NOMO-1 (cell line): ENCODE measurements around the gene AP1G1.

Source experiments
- DNase-seq, 2 experiments: peaks; one replicate each; lab custom pipeline; 2025; ENCODE audit not compliant: unreplicated experiment in 2 of 2; lab: John Stamatoyannopoulos, UW

AP1G1 gene

DNA sequence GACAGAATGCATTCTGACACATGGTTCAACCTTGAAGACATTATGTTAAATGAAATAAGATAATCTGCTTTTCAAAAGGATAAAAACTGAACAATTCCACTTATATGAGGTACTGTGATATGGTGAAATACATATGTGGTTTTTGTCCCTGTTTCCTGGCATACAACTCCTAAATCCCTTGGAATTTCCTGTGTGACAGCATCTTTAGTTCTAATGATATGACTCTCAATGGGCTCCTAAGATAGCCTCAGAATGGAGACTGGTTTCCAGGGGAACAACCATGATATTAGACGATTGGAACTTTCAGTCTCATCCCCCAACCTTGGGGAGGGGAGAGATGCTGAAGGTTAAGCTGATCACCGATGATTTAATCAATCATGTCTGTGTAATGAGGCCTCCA lies 46.4 kb downstream of the AP1G1 start:
- DNase-seq = no peak

DNA sequence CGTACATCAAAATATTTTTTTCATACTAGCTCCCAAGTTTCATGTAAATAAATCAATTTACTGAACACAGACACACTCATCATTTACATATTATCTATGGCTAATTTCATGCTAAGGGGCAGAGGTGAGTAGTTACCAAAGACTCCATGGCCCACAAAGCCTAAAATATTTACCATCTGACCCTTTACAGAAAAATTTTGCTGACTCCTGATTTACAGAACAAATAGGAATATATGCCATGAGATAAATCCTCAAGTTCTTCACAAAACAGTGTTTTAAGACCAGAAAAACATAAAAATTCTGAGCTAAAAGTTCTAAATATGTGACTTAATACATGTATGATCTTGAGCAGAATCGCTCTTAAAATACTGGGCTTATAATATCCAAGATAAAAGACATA lies 47.5 kb downstream of the AP1G1 start:
- no peak for DNase-seq

DNA sequence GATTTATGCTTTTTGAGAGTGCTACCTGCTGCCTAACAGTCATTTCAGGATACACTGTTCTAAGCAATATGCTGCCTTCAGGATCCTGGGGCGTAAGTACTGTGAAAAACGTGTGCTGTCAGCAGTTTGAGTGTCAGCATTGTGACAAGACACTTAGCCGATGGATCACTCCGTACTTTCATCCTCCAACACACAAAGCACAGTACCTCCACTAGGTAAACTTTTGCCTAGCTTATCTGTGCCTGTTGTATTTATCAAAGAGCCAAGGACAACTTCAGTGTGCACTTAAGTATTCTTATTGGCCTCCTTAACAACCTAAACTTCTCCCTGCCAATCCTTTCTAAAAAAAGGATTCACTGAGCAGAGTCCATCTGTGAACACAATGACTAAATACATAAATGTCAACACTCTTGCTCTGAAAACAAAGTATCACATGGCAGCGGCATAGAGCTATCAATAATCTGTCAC lies 50.3 kb downstream of the AP1G1 start:
- DNase-seq = no peak

DNA sequence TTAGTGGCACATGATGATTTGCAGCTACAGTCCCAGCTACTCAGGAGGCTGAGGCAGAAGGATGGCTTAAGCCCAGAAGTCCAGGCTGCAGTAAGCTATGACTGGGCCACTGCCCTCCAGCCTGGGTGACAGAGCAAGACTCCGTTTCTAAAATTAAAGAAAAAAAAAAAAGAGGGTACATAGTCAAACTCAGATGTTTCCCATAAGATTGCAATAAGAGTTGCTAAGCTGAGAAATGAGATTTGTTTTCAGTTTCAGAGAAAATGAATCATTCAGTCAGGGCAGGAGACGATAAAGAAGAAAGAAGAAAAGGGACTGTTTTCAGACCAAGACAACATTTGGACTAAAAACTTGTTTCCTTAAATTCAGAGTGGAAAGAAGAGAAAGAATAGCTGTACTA lies 54.0 kb downstream of the AP1G1 start:
- DNase-seq = no peak

DNA sequence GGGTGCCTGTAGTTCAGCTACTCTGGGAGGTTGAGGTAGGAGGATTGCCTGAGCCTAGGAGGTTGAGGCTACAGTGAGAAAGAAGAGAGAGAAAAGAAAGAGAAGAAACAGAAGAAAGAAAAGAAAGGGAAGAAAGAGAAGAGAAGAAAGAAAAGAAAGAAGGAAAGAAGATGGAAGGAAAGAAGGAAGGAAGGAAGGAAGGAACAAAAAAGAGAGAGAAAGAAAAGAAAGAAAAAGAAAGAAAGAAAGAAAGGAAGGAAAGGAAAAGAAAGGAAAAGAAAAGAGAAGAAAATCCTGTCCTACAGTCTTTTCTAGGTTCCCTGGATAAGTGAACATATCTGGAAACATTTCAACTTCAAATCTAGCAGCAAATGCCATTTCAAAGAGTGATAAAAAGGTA lies 54.5 kb downstream of the AP1G1 start:
- DNase-seq = no peak

DNA sequence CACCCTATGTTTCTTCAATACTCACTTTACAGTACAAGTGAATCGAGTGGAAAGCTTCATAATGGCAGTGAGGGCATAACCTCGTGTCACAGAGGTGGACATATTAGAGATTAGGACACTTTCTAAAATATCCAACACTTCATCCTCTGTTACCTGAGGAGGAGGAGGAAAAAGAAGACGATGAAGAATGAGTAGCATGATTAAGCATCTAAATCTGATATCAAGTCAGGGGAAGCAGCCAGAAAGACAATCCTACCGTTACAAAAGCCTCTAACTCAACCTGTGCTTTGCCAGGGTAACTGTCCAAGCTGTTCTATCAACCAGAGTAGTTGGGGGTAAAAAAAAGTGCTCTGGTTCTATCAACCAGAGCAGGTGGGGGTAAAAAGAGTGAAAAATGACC lies 60.4 kb downstream of the AP1G1 start:
- no peak for DNase-seq

DNA sequence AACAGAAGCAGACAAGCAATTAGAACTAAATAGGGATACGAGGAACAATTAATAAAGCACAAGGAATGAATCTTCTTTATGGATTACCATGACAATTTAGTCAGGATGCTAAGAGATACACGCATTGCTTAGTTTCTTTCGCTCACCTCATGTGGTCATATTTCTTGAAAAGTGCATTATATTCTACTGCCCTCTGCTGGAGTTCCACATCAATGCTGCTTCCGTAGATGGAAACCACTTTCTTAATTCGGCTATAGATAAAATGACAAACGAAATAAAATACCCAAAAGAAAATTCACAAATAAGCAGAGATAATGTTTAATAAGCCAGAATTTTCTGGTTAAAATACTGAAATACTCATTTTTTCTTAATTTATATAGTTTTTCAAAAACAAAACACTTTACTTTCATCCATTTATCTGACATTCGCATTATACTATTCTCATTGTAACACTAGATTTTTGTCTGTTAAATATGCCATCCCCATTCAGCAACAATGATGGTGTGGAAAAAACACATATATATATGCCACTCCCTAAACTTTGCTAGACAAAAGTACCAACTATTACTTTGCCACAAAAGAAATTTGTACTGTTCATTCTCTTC lies 62.1 kb downstream of the AP1G1 start:
- no peak for DNase-seq

DNA sequence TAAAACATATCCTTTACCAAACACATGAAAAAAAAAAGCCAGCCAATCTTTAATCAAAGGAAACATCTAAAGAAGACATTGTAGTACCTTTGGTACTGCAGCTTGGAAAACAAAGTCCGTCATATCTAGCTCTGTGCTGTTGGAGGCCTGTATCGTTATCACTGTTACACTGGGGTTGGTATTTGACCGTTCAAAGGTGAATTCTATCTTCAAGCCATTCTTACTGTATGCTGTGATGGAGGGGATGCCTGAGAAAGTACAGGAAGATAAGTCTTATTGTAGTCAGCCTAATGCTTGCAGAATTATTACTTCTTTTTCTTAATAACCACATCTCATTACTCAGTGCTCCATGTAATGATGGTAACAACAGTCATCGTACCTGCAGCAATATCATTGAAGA lies 69.8 kb downstream of the AP1G1 start:
- DNase-seq = no peak

DNA sequence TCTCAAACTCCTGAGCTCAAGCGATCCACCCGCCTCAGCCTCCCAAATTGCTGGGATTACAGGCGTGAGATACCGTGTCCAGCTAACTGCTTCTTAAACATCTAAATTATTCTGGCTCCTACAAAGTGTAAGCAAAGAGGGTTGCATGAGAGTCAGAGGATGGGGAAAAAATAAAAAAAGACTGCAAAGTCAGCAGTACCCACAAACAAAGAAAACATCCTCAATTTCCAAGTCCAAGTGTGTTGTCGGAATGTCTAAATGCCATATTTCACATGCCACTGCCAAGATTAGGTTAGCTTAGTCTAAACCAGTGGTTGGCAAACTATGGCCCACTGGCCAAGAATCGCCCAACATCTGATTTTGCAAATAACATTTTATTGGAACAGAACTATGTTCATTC lies 71.1 kb downstream of the AP1G1 start:
- no peak for DNase-seq

DNA sequence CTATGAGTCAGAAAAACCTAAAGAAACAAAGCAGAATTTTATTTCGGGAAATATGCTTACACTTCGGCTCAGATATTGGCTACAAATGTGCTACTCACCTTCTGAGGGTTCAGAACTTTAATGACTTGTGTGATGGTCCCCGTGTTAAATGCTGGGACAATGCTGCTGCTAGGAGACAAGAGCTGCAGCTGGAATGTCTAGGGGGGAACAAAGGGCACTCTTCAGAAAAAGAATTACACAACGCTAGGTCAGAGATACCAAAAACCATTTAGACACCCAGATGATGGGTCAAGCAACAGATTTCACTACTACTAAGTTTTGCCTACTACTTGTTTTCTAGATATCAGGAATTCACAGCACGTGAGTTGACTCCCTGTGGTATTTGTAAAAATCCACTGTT lies 74.1 kb downstream of the AP1G1 start:
- no peak for DNase-seq

DNA sequence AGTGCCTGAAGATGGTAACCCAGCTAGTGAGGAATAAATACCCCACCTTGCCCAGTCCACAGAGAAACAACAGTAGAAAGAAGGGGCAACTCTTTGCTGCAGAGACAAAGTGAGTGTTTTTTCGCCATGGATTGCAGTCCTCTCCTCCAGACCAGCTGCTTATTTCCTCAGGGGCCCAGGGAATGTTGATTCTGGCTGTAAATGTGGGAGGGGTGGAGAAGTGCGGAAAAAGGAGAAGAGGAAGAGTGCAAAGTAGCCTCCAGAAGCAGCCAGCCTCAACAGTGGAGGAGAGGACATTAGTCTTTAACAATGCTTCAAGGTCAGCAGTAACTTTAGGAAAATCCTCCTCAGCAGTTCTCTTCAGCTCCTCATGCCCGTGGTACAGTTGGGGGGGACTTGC lies 76.0 kb downstream of the AP1G1 start:
- no peak for DNase-seq

DNA sequence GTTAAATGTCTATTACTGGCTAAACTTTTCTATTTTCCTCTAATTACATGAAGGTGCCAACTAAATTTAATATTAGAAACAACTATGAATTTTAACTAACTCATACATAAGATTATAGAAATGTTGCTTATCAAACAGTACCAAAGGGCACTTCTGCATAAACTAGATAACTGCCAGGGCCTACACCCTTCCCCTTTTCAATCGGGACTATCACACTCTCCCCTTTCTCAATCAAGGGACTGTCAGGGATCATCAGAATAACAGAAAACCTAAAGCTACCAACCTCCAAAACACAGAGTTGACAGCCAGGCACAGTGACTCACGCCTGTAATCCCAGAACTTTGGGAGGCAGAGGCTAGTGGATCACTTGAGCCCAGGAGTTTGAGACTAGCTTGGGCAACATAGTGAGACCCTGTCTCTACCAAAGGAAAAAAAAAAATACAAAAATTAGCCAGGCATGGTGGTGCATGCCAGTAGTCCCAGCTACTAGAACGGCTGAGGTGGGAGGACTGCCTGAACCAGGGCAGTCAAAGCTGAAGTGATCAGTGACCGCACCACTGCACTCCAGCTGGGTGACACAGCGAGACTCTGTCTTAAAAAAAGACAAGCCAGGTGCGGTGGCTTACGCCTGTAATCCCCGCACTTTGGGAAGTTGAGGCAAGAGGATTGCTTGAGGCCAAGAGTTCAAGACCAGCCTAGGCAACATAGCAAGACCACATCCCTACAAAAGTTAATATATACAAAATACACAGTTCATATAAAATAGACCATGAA lies 80.9 kb downstream of the AP1G1 start:
- peak; percentile 13 to 49 for DNase-seq

DNA sequence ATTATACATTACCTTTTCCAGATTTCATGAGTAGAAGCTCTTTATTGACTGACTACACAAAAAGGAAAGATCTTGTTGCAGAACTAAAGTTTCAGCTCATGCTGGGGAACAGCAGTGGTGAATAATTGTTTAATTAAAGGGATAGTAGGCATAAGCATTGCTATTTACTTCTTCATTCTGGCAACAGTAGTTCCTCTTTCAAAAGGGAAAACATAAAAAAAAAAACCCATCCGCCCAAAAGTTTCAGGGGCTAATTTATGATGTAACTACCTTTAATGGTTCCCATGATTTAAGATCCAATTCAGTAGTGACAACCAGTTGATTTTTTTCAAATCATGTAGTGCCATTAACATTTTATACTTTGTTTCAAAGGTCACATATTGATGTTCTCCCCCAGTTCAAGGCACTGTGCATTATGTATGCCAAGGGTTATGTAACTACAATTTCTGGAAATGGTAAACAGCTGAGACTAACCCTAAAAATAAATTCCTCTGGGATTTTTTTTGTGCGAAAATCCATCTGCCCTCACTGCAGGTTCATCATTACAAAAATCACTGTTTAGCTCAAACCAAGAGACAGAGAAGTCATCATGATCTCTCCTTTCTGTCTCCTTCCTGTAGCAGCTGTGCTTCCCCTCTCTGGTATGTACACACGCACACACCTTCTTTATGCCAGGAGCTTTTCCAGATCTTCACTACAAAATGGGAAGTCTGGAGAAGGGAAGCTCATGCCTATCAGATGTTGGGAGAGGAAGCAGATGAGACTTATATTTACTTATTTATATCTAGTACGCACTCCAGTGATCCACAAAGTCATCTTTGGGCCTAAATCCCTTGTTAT lies 81.9 kb downstream of the AP1G1 start:
- DNase-seq = peak; percentile 49 to 88

DNA sequence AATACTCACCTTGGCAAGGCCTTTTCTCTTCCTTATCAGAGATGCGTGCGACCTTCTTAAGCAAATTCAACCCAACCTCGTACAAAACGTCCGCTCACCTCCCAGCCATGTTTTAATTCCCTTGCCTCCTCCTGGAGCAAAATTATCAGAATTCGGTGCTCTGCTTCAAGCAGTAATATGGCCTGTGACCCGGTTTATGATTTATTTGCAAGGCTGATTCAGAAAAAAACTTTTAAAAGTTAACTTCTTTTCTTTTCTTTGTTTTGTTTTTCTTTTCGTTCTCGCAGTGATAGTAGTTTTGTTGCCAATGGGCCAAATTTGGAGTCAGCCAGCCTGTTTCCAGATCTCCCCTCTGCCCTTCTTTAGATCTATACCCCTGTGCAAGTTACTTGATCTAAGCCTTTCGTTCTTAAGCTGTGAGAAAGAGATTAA lies 84.3 kb downstream of the AP1G1 start, which contains the start of gene PHLPP2:
PHLPP2 (minus strand) TSS at position 382 of the 432 bp plus-strand sequence. CDS start 9,906 bp downstream, outside the sequence.
- no peak for DNase-seq

DNA sequence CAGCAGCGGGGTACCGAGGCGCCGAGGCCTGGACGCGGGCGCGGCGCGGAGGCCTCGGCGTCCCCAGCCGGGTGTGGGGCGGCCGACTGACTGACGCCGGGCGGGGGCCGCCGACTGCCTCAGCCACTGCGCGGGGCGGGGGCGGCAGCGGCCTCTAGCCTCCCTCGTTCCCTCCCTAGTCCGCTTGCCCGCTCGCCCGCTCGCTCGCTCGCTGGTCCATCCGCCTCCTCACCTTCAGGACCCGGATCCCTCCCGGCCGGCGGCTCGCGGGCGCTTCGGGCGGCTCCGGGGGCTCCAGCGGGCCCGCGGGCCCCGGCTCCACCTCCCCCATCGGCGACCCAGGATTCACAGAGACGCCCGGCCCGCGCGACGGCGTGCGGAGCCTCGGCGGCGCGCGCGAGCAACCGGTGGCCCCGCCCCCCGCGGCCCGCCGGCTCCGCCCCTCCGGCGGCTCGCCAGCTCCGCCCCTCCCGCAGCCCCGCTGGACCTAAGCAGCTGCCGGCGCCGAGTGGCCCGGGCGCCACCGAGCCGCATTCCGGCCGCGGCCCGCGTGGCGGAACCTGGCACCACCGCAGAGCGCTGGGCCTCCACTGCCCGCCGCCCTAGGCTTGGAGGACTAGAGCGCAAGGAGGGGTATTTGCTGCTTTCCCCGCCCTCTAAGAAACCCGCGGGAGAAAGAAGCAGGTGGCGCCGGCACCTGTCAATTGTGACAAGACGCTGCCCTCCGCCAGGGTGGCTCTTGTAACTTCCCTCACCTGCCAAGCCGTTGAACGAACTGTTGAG lies 84.9 kb downstream of the AP1G1 start:
- peak; percentile 53 to 58 for DNase-seq

DNA sequence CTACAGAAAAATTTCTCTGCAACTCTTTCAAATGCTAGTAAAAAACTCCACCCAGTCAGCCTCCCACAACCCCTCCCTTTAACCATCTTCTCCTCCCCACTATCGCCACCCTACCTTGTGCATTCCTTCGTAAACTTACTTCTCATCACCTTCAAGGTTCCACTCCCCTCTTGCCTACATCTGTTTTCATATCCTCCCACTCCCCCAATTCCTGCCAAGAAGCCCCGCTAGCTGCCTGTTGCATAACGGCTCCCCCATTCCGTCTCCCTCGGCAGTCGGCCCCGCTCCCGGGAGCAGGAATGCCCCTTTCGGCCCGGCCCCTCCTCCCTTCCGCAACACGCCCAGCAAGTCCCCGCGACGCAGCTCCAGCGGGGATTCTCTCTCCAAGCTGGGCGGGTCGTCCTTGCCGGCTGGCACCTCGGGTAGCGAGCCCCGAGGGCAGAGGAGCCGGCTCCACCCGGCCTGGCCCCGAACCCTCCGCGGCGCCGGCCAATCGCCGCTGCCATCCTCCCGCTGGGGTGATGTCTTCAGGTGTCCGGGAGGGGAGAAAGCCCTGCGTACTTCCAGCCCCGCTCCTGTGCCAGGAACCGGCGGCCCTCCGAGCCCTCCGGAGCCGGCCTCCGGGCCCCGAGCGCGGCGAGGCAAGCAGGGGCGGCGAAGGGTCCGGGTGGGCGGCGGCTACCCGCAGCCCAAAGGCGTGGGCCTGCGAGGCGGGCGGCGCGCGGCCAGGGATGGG lies 85.7 kb downstream of the AP1G1 start:
- peak in 1 of 2 experiments; percentile 17 for DNase-seq

DNA sequence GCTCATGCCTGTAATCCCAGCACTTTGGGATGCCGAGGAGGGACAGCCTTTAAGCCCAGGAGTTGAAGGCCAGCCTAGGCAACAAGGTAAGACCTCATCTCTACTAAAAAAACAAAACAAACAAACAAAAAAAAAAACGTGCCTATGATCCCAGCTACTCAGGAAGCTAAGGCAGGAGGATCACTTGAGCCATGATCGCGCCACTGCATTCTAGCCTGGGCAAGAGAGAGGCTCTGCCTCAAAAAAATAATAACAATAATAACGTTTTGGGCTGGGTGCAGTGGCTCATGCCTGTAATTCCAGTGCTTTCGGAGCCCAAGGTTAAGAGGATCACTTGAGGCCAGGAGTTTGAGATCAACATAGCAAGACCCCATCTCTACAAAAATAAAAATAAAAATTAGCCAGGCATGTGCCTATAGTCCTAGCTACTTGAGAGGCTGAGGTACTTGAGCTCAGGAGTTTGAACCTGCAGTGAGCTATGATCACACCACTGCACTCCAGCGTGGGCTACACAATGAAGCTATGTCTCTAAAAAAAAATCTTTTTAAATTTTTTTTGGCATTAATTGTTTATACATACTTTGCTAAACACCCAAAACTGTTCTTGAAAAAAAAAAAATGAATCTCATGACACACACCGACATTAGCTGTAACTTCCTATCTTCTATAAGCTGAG lies 87.4 kb downstream of the AP1G1 start:
- no peak for DNase-seq

DNA sequence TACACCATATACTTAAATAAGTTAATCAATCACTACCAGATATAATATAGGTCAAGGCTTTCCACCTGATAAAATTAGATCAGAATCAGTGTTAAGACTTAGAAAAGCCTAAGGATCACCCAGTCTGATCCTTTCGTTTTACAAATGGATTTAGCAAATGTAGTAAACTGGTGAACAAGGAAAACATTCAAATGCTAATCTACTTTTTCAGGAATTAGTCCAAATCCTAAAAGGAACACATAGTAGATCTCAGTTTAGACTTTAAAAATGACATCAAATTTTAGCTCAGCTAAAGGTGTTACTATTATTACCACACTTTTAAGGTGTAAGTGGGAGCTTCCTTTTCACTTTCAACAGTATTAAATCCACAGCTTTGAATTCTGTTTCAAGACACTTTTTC lies 96.1 kb downstream of the AP1G1 start:
- DNase-seq = no peak

DNA sequence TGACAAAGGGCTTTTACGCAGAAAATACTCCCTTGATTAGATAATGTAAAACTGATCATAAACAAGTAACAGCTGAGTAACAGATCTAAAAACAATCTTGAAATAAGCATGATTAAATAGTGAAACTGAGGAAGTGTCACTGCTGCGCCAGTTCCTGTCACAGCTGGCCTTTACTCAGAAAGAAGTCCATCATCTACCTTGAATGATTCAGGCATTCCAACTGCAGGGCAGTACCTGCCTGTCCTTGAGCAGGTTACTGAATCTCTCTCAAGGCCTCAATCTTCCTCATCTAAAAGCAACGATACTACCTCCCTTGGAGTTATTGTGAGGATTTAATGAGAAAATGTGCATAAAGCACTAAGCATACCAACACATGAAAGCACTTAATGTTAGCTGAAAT lies 96.8 kb downstream of the AP1G1 start:
- DNase-seq = no peak
